Neural cell (in vitro differentiated cells): ENCODE results near the gene SLC13A3. TPM values are rescaled to one million over a fixed set of nuclear protein-coding genes. Genes with fewer than 3 reads are reported as not detected.

Source experiments
- H2AFZ ChIP-seq: fragments of 200-600, 300-800 bp; sonication (generic), shearing (Covaris generic); 2 replicates; pipeline ENCODE4 v1.6.0; 2014; ENCODE audit warnings: low read depth, mild to moderate bottlenecking, antibody characterized with exemption, low read length, moderate library complexity
- H3F3A ChIP-seq: fragments of 200-600 bp; shearing (Covaris generic); 2 replicates; pipeline ENCODE4 v1.6.1; 2016; ENCODE audit warnings: mild to moderate bottlenecking, moderate library complexity, mixed read lengths, antibody characterized with exemption, low read length; ENCODE audit not compliant: insufficient read depth, poor library complexity, severe bottlenecking
- H3K27ac ChIP-seq: fragments of 200-600, 300-800 bp; sonication (generic), shearing (Covaris generic); 2 replicates; pipeline ENCODE4 v1.5.1; 2014; ENCODE audit warnings: mild to moderate bottlenecking, low read length, moderate library complexity
- H3K27me3 ChIP-seq: fragments of 300-800, 200-600 bp; sonication (generic), shearing (Covaris generic); 2 replicates; pipeline ENCODE4 v1.6.0; 2014; ENCODE audit warnings: mild to moderate bottlenecking, low read depth, low read length, moderate library complexity; ENCODE audit not compliant: insufficient read depth
- H3K36me3 ChIP-seq: fragments of 300-800, 200-600 bp; sonication (generic), shearing (Covaris generic); 2 replicates; pipeline ENCODE4 v1.5.1; 2014; ENCODE audit warnings: mild to moderate bottlenecking, antibody characterized with exemption, low read length, moderate library complexity; ENCODE audit not compliant: insufficient read depth
- H3K4me2 ChIP-seq: fragments of 300-800, 200-600 bp; sonication (generic), shearing (Covaris generic); 2 replicates; pipeline ENCODE4 v1.6.0; 2014; ENCODE audit warnings: mild to moderate bottlenecking, low read length
- H3K4me3 ChIP-seq: fragments of 300-800, 200-600 bp; sonication (generic), shearing (Covaris generic); 2 replicates; pipeline ENCODE4 v1.5.1; 2014; ENCODE audit warnings: mild to moderate bottlenecking, low read length, moderate library complexity
- H3K79me2 ChIP-seq: fragments of 200-600 bp; shearing (Covaris generic); replicated peaks from 2 replicates; pipeline ENCODE4 v1.6.0; 2014; ENCODE audit warnings: mild to moderate bottlenecking, low read length, moderate library complexity; ENCODE audit not compliant: insufficient read depth
- H3K9ac ChIP-seq: fragments of 300-800, 200-600 bp; sonication (generic), shearing (Covaris generic); 2 replicates; pipeline ENCODE4 v1.6.1; 2016; ENCODE audit warnings: mild to moderate bottlenecking, low read length, mixed read lengths
- H3K9me2 ChIP-seq: fragments of 200-600 bp; shearing (Covaris generic); 2 replicates; pipeline ENCODE4 v1.6.1; 2016; ENCODE audit warnings: mild to moderate bottlenecking, low read length, mixed read lengths; ENCODE audit not compliant: insufficient read depth
- H3K9me3 ChIP-seq: fragments of 200-600, 300-800 bp; sonication (generic), shearing (Covaris generic); 2 replicates; pipeline ENCODE4 v1.6.1; 2016; ENCODE audit warnings: mild to moderate bottlenecking, mixed run types, low read length, moderate library complexity, mixed read lengths
- H4K20me1 ChIP-seq: fragments of 200-600 bp; shearing (Covaris generic); 2 replicates; pipeline ENCODE4 v1.6.1; 2016; ENCODE audit warnings: mild to moderate bottlenecking, mixed run types; ENCODE audit not compliant: insufficient read depth
- CTCF ChIP-seq: fragments of 450-650 bp; IDR thresholded peaks from 2 replicates; pipeline ENCODE4 v1.5.1; 2014; ENCODE audit warnings: antibody characterized with exemption, mild to moderate bottlenecking, moderate library complexity; ENCODE audit not compliant: poor library complexity, severe bottlenecking
- EP300 ChIP-seq: fragments of 450-650 bp; conservative IDR thresholded peaks from 2 replicates; pipeline ENCODE4 v1.6.1; 2014; ENCODE audit warnings: antibody characterized with exemption, mild to moderate bottlenecking, moderate library complexity; ENCODE audit not compliant: poor library complexity, severe bottlenecking
- EZH2 ChIP-seq: fragments of 200-600, 300-800 bp; shearing (Covaris generic), sonication (generic); IDR thresholded peaks from 2 replicates; pipeline ENCODE4 v1.6.1; 2014; ENCODE audit warnings: antibody characterized with exemption, low read length, borderline replicate concordance, mild to moderate bottlenecking; ENCODE audit not compliant: insufficient read depth, poor library complexity, severe bottlenecking
- MXI1 ChIP-seq: fragments of 450-650 bp; conservative IDR thresholded peaks from 2 replicates; pipeline ENCODE4 v1.6.1; 2014; ENCODE audit warnings: antibody characterized with exemption, mild to moderate bottlenecking; ENCODE audit not compliant: poor library complexity, severe bottlenecking
- POLR2AphosphoS5 ChIP-seq: IDR thresholded peaks from 2 replicates; pipeline ENCODE4 v1.6.1; 2012
- RAD21 ChIP-seq: fragments of 450-650 bp; conservative IDR thresholded peaks from 2 replicates; pipeline ENCODE4 v1.6.1; 2014; ENCODE audit warnings: antibody characterized with exemption, mild to moderate bottlenecking, moderate library complexity
- REST ChIP-seq: IDR thresholded peaks from 2 replicates; pipeline ENCODE4 v1.6.1; 2012; ENCODE audit warnings: borderline replicate concordance
- SMC3 ChIP-seq: fragments of 450-650 bp; conservative IDR thresholded peaks from 2 replicates; pipeline ENCODE4 v1.6.1; 2014; ENCODE audit warnings: antibody characterized with exemption, mild to moderate bottlenecking, moderate library complexity; ENCODE audit not compliant: poor library complexity
- TAF1 ChIP-seq: IDR thresholded peaks from 2 replicates; pipeline ENCODE4 v1.6.1; 2012; ENCODE audit warnings: low read depth
- polyA plus RNA-seq: library from polyadenylated mRNA; depleted of rRNA; stranded (reverse); fragments of >200 nt; gene quantifications from 2 replicates; pipeline ENCODE4 v1.2.3, GENCODE V29; 2014

The SLC13A3 gene
- polyA plus RNA-seq, 1 donor from 2014 or later = 5.5 TPM

DNA sequence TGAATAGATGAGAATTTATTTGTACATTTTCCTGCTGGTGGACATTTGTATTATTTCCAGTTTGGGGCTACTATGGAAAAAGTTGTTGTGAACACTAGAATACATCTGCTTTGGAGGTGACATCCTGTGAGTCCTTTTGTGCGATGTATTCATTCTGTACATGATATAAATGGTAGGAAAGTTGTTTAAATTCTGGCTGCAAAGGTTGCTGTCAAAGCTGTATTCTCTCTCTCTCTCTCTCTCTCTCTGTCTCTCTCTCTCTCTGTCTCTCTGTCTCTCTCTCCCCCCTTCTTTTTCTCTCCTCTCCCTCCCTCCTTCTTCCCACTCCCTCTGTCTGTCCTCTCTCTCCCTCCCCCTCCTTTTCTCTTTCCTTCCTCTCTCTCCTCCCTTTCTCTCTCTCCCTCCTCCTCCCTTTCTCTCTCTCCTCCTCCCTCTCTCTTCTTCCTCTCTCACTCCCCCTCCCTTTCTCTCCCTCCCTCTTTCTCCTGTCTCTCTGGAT is 25.3 kb downstream of the SLC13A3 start:
- no peak overlapping the region for H3K4me3 ChIP-seq
- H4K20me1 ChIP-seq = no peaks in the 10 kb centered on the region
- H3F3A ChIP-seq = no peaks in the 10 kb centered on the region
- no peak overlapping the region for H2AFZ ChIP-seq
- no peaks in the 10 kb centered on the region for H3K79me2 ChIP-seq
- TF ChIP-seq TAF1 (no peak), EP300 (no peak), SMC3 (no peak), POLR2AphosphoS5 (no peak), REST (no peak), MXI1 (no peak), CTCF (no peak), RAD21 (no peak), EZH2 (no peak)
- H3K9ac ChIP-seq = no peak overlapping the region
- no peaks in the 10 kb centered on the region for H3K27me3 ChIP-seq
- H3K9me3 ChIP-seq = no peaks in the 10 kb centered on the region
- H3K4me2 ChIP-seq = no peak overlapping the region
- H3K36me3 ChIP-seq = no peaks in the 10 kb centered on the region
- H3K9me2 ChIP-seq = no peaks in the 10 kb centered on the region
- no peak overlapping the region for H3K27ac ChIP-seq

DNA sequence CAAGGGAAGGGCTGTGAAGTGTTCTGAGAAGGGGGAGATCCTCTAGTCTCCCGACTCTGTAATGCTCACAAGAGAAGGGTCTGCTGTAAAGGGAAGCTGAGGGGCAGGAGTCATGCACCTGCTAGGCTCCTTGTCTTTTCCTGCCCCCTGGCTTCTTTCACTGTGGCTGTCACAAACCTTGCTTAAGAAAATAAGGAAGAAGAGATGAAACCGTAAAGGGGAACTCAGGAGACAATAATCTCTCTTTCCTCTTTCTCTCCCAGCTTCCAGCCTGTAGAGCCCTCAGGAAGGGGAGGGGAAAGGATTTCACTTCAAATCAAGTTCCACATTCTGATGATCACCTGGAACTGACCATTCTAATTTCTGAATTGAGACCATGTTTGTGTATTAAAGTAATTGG is 26.3 kb downstream of the SLC13A3 start:
- Histone ChIP-seq H3K9me2 (no peaks in the 10 kb centered on the region), H3K4me3 (no peak overlapping the region), H3K27me3 (no peaks in the 10 kb centered on the region), H3K36me3 (no peaks in the 10 kb centered on the region), H4K20me1 (no peaks in the 10 kb centered on the region), H3K27ac (no peak overlapping the region), H3F3A (no peaks in the 10 kb centered on the region), H3K9ac (no peak overlapping the region), H3K79me2 (no peaks in the 10 kb centered on the region), H3K9me3 (no peaks in the 10 kb centered on the region), H2AFZ (no peak overlapping the region), H3K4me2 (no peak overlapping the region)
- no peak for TF ChIP-seq CTCF
- no peak for TF ChIP-seq SMC3
- TF ChIP-seq RAD21 = no peak
- no peak for TF ChIP-seq TAF1
- TF ChIP-seq MXI1 = no peak
